NCI-H2196 treated with DMSO at 0.1 percent for 48 hours (cell line): ENCODE measurements around the gene CPEB2.

ENCODE experiments used
- DNase-seq: peaks from one replicate; lab custom pipeline; 2025; ENCODE audit not compliant: unreplicated experiment; lab: John Stamatoyannopoulos, UW

CPEB2 gene

DNA sequence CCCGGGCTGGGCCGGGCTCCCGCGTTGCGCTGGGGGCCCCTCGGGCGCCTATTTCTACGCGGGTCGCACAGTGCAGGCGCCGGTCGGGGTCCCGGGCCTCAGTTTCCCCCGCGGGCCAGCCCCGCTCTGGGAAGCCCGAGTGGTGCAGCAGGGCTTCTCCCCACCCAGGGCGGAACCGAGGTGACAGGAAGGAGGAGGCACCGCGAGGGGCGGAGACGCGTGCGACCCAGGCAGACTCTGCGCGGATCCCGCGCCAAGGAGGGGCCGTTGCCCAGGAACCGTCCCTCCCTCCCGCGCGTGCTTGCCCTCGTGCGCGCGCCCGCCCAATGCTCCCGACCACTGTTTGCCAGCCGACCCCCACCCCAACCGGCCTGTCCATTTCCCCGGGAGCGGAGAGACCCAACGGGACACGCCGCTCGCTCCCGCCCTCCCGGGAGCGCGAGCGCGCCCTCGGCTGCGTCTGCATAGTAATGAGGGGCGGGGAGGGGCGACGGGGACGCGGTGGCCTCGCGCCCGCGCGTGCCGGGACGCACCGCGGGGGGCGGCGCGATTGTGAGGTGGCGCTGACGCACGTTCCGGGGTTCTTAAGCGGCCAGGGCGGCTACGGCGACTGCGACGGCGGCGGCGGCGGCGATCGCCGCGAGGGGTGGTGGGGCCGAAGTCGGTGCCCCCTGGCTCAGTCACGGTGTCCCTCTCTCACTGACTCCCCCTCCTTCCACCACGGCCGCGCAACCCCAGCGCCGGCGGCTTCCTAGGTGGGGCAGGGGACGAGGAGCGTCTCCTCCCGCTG, at the start of gene CPEB2:
Gene CPEB2 (plus strand): TSS at position 613 of the 790 bp plus-strand sequence. CDS start 193 bp downstream, outside the sequence.
- DNase-seq, result peak; percentile 56

DNA sequence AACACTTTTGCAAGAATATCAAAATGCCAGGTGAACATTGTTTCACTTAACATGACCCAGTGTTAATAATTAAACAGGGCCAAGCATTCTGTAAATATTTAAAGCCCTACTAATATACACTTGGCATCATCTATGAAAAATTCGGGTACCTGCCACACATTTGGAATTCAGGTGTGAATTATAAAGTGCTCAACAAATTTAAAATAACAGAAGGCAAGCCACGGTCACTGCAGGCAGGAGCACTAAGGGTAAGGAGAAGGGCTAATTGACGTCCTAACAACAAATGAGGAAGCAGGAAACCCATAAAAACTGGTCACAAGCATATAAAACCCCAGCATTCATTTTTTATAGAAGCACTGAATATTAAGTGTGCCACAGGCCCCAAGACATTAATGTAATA, 43.8 kb upstream of the CPEB2 start:
- DNase-seq, result no peak

DNA sequence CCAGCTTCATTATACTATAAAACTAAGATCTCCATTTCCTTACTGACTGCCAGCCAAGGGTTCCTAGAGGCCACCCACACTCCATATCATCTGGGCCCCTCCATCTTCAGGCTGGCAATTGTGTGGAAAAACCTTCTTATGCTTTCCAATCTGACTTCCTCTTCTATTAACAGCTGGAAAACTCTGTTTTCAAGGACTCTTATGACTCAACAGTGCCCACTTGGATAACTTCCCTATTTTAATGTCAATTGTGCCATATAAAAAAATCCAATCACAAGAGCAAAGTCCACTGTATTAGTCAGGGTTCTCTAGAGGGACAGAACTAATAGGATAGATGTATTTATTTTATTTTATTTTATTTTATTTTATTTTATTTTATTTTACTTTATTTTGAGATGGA, 41.0 kb upstream of the CPEB2 start:
- no peak for DNase-seq

DNA sequence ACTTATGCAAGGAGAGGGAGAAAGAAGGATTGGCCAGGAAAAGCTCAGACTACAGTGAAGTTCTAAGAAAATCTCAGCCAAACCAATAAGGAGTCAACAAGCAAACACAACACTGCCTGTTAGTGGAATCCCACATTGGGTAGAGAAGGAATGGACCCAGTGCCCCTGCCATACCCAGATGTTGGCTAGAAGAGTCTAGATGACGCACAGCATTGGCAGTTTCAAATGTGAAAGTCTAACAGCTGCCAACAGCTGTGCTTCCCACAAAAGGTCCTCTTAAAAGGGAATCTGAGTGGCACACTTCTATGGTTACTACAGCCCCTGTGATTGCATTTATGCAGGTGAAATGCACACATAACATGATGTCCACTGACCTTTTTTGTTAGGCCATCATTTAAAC, 37.2 kb upstream of the CPEB2 start:
- no peak for DNase-seq

DNA sequence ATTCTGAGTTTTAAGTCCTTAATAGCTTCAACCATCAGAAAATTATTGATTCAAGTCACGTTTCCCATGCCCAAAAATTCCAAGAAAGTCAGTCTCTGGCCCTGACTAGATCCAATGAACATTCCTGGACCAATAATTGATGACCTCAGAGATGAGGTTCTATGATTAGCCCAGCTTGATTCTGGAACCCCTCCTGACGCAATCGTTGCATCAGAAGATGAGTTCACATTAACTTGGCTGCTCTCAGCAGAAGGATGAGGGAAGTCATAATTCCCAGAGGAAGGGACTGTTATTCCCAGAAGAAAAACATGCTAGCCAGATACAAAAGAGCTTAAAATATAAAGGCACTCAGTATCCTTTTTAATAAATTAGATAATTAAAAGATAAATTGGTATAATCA, 34.3 kb upstream of the CPEB2 start:
- no peak for DNase-seq

DNA sequence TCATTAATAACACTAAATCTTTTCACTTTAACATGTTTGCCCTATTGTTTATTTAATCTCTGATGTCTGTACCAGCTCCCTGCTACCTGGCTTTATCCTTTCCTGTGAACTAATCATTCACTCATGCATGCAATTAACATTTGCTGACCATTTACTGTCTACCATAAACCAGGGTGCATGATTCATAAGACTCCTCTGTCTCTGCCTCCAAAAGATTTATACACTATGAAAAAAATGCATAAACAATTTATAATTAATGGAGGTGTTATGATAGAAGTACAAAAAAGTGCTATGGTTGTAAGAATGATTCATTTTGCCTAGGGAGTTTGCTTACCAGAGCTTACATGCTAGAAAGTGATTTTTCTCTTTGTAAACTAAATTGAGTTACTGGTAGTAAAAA, 24.5 kb upstream of the CPEB2 start:
- no peak for DNase-seq

DNA sequence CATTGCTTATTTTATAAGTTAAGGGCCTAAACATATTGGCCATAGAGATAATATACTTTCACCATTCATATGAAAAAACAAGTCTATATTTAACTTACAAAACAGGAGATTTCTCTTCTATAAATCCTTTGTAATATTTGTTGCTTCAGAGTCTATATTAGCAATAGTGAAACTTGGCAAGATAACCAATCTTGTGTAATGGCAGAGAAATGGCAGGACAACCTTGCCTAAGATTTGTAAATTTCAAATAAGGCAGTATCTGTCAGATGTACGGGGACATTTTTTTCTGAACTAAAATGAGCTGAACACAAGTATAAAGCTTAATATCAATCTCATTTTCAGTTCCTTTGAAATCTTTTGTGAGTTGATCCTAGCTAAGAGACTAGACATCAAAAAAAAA, 17.8 kb upstream of the CPEB2 start:
- DNase-seq, result no peak

DNA sequence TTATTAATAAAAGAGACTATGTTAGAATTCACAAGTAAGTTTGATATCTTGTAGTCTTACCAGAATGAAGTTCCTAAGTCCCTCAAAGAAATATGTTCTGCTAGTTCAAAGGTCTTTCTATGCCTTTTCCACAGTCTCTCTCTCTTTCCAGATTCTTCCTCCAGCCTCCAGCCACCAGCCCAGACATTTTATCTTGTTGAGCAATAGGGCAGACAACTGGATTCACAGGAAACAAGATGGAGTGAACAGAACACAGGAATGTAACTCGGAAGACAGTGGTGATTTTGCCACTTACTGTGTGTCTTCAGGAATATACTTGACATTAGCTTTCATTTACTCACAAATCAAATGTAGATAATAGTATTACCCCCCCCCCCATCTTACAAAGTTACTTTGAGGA, 17.1 kb upstream of the CPEB2 start:
- no peak for DNase-seq

DNA sequence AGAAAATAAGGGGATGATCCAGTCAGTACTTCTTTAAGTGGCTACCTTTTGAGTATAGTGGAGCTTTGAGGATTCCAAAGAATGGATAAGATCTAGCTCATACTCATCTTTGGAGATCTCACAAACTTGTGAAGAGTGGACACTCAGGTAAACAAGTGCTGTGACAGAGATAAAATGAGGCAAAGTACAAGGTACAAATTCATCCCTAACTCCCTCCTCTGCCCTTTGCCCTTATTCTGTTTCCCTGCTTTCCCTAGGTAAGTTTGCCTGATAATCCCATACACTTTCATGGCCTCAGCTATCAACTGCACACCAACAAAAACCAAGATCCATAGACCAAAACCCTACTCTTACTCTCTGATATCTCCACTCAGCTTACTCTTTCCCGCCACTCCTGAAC, 16.4 kb upstream of the CPEB2 start:
- DNase-seq, result no peak

DNA sequence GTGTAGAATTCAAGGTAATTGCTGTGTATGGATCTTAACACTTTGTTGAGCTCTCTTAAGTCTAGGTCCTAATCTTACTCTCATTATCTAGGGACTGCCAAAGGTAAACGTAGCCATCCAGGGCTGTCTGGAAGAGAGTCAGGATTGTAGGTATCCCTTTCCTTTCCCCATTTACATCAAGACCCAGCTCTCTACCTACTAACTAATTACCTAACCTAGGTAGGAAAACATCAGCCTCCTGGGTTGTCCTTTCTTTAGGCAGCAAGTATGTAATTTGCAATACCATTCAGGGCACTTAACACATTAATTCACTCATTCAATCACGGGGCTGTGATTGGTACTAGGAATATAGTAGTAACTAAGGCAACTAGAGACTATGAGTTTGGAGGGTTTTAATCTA, 15.2 kb upstream of the CPEB2 start:
- DNase-seq, result no peak

DNA sequence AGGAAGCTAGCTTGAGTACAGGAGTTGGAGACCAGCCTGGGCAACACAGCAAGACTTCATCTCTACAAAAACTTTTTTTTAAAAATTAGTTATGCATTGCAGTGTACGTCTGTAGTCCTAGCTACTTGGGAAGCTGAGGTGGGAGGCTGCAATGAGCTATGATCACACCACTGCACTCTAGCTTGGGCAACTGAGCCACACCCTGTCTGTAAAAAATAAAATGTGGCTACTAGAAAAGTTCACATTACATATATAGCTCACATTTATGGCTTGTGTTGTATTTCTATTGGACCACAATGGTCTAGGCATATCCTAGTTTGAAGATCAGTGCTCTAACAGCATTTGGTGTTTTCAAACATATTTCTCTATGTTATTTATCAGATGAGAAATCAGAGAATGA, 11.8 kb upstream of the CPEB2 start:
- DNase-seq, result no peak

DNA sequence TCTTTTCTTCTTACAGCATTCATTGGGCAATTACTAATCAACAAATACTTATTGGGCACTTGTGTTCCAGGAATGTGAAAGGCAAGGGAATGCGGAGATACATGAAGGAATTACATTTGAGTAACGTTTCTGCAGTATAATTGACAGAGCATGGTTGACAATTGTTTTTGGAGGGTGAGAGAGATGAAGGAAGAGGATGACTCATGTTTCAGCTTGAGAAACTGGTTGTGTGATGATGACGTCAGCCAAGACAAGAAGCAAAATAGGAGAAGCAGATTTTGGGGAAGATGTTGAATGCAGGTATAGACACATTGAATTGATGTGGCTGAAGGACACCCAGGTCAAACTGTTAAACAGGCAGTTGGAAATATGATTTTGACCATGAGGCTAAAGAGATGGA, 8.0 kb upstream of the CPEB2 start:
- no peak for DNase-seq

DNA sequence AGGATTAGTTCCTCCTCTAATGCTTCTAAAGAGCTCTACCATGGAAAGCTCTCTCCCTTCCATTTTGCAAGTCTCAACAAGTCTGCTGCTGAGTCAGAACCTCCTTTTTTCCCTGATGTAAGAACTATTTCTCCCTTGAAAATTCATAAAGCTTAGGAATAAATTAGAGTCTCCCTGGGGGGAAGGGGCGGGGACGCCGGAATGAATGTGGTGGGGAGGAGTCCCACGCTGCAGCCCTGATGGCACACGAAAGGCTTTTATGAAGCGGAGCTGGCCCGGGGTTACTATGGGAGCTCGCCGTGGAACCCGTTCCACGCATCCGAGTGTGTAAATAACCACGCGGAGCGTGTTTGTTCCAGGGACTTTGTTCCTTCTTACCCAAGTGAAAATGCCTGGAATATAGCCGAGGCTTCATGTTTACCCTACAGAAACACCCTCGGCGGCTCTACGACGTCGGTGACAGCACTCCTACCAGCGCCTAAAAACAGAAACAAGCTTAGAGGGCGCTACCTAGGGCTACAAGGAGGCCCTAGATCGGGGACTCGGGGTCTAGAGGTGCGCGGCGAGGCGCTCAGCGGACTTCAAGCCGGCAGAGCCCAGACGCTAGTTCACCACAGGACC, 923 bp upstream of the CPEB2 start:
- DNase-seq, result peak; percentile 1

DNA sequence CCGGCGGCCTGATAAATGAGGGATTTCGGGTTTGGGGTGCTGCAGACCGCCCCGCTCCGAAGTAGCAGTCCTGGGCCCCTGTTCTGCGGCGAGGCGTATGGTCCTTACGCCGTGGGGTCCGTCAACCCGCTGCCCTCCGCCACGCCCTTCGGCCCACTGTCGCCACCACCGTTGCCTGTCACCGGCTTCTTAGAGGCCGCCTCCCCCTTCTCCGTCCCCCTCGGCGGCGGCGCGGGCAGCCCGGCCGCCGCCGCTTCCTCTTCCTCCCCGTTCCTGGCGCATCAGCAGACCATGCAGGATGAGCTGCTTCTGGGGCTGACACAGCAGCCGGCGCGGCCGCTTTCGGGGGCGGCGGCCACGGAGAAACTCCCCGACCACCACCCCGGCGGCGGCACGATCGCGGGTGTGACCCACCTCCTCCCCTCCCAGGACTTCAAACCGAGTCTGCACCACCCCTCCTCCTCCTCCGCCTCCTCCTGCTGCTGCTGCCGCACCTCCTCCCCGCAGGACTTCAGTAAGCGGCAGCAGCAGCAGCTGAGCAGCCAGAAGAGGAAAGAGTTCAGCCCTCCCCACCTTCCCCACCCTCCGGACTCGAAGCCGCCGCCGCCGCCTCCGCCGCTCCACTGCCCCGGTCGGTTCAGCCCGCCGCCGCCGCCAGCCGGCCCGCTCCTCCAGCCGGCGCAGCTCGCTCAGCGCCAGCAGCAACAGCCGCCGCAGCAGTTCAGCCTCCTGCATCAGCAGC, 549 bp downstream of the CPEB2 start:
- peak; percentile 14 for DNase-seq

DNA sequence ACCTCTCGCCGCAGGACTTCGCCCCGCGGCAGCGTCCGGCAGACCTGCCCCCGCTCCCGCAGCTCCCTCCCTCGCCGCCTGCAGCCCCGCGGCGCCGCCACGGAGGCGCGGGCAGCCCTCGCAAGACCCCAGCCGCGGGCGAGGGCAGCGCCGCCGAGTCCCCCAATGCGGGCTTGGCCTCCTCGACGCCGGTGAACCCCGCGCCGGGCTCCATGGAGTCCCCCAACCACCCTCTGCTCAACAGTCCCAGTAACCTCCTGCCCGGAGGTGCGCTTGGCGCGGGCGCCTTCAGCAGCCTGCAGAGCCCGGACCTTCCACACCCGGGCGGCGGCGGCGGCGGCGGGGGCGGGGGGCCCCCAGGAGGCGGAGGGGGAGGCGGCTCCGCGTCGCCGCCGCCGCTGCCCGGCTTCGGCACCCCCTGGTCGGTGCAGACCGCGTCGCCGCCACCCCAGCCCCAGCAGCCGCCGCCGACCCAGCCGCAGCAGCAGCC, 1.2 kb downstream of the CPEB2 start:
- DNase-seq, result no peak

DNA sequence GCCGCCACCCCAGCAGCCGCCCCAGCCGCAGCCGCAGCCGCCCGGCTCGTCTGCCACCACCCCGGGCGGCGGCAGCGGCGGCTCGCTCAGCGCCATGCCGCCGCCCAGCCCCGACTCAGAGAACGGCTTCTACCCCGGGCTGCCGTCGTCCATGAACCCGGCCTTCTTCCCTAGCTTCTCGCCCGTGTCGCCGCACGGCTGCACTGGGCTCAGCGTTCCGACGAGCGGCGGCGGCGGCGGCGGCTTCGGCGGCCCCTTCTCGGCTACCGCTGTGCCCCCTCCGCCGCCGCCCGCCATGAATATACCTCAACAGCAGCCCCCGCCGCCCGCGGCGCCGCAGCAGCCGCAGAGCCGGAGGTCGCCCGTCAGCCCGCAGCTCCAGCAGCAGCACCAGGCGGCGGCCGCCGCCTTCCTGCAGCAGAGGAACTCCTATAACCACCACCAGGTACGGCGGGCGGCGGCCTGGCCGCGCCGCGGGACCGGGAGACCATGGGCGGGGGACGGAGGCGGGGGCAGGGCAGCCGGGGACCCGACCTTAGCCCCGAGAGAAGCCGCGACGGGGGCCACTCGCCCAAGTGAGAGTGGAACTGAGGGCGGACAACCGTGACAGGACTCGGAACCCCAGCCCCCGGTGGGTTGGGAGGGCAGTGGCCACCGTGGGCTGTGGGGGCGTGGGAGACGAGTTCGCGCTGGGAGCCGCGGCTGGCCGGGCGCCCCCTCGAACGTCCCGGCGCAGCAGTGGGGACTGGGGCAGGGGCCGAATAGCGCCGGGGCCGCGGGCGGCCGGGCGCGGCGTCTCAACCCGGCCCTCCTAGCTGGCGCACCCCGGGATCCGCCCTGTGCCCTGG, 1.8 kb downstream of the CPEB2 start:
- no peak for DNase-seq

DNA sequence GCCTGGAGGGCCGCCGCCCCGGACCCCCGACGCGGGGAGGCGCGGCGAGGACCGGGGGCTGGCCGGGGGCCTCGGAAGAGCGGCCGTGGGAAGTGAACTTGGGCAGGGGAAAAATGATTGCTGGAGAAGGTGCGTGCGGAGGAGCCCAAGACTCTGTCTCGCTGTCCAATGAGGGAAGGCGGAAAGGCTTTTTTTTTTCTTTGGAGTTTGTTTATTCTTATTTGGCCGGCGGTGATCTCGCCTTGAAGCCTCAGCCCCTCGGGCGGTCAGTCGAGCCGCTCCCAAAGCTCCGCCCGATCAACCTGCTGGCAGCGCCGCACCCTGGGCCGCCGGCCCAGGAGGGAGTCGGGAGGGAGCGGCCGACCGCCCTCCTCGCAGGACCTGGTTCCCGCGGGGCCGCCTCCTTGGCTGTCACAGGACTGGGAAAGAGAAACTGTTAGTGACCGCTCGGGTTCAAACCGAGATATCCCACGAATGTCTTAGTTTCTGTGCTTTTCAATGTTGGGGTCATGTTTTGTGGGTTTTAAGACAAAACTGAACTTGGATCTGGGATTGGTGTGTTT, 2.5 kb downstream of the CPEB2 start:
- DNase-seq, result no peak

DNA sequence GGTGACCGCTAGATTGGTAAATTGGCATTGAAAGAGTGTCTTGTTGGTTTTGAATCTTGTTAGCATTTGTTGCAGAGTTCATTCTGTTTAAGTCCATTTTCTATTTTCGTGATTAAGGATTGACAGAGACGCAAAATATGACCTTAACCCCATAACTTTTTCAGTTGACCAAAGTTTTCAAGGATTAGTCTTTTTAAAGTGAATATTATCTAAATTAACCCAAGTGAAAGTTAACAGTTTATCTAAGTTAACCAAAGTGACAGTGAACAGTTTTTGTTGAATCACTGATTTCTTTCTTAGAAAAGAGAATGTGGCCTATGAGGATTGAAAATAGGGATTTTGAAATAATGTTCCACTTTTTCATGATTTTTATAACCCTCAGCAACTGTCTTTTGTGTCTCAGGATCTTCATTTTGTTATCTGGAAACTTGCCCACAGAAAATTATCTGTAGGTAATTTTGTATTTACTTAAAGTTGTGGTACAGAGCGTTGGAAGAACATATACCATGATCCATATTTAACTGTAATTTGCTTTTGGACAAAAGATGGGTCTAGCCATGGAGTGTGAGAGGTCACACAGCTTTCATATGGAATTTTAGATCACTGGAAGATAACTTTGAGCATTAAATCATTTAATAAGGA, 3.3 kb downstream of the CPEB2 start:
- DNase-seq, result no peak

DNA sequence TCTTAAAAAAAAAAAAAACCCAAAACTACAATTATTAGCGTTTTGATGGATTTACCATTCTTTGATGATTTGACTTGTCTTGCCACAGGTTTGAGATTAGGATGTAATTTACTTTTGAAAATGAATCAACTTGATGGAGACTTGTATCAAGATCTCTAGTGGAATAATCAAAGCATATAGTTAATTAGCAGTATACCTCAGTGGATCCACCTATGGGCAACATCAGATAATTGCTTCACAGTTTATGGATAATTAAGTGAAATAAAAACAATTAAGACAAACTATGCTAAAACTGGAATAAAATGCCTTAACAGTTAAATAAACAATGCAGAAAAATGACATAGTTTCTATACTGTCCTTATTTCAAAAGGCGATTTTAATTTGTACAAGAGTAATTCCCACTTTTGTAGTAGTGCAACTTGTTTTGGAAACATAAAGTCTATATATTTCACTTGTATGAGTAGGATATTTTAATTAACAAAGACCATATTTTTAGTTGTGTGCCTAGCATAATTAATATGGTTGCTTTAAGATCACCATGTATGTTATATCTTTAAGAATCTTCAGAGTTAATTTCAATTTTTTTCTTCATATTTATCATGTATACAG, 4.2 kb downstream of the CPEB2 start:
- no peak for DNase-seq

DNA sequence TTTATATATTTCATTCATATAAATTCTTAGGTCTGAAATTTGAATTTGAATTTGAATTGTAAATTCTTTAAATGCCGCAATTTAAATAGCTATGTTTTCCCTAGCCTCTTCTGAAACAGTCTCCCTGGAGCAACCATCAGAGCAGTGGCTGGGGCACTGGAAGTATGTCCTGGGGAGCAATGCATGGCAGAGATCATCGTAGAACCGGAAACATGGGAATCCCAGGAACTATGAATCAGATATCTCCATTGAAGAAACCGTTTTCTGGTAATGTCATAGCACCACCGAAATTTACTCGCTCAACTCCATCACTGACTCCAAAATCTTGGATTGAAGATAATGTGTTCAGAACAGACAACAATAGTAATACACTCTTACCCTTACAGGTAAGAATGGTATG, 4.9 kb downstream of the CPEB2 start:
- DNase-seq, result no peak
